ENCODE results near the gene DPPA4.

The DPPA4 gene

GRCh38 chr3:109346770-109347295 is 9.5 kb upstream of the DPPA4 start:
- DNase-seq (ENCODE audit: low read depth) = no peak
- no peak overlapping the region for H3K4me3 ChIP-seq (ENCODE audit: low read depth, low read length)
- TF ChIP-seq CTCF (IDR thresholded peaks at IDR 0.05; ENCODE audit: low read depth, low read length) (no peak), MAX (IDR thresholded peaks at IDR 0.05; ENCODE audit: low read depth, low read length) (no peak), POLR2A (IDR thresholded peaks at IDR 0.05; ENCODE audit: extremely low read depth, insufficient read length) (no peak), MYC (IDR thresholded peaks at IDR 0.05; ENCODE audit: low read depth, low read length) (no peak)

GRCh38 chr3:109346099-109346498 is 8.8 kb upstream of the DPPA4 start:
- TF ChIP-seq MAX (IDR thresholded peaks at IDR 0.05; ENCODE audit: low read depth, low read length) (no peak), MYC (IDR thresholded peaks at IDR 0.05; ENCODE audit: low read depth, low read length) (no peak), CTCF (IDR thresholded peaks at IDR 0.05; ENCODE audit: low read depth, low read length) (no peak), POLR2A (IDR thresholded peaks at IDR 0.05; ENCODE audit: extremely low read depth, insufficient read length) (no peak)
- no peak overlapping the region for H3K4me3 ChIP-seq (ENCODE audit: low read depth, low read length)
- DNase-seq (ENCODE audit: low read depth) = no peak

GRCh38 chr3:109339714-109340648 is 2.6 kb upstream of the DPPA4 start:
- DNase-seq (ENCODE audit: low read depth) = no peak
- TF ChIP-seq CTCF (IDR thresholded peaks at IDR 0.05; ENCODE audit: low read depth, low read length) (no peak), MYC (IDR thresholded peaks at IDR 0.05; ENCODE audit: low read depth, low read length) (no peak), MAX (IDR thresholded peaks at IDR 0.05; ENCODE audit: low read depth, low read length) (no peak), POLR2A (IDR thresholded peaks at IDR 0.05; ENCODE audit: extremely low read depth, insufficient read length) (no peak)
- H3K4me3 ChIP-seq (ENCODE audit: low read depth, low read length) = no peak overlapping the region

GRCh38 chr3:109339197-109339596 is 1.9 kb upstream of the DPPA4 start:
- H3K4me3 ChIP-seq (ENCODE audit: low read depth, low read length) = no peak overlapping the region
- DNase-seq (ENCODE audit: low read depth) = no peak
- no peak for TF ChIP-seq CTCF (IDR thresholded peaks at IDR 0.05; ENCODE audit: low read depth, low read length)
- no peak for TF ChIP-seq MAX (IDR thresholded peaks at IDR 0.05; ENCODE audit: low read depth, low read length)
- TF ChIP-seq MYC (IDR thresholded peaks at IDR 0.05; ENCODE audit: low read depth, low read length) = no peak
- no peak for TF ChIP-seq POLR2A (IDR thresholded peaks at IDR 0.05; ENCODE audit: extremely low read depth, insufficient read length)

GRCh38 chr3:109338322-109338721 is 976 bp upstream of the DPPA4 start:
- no peak for DNase-seq (ENCODE audit: low read depth)
- no peak overlapping the region for H3K4me3 ChIP-seq (ENCODE audit: low read depth, low read length)
- TF ChIP-seq POLR2A (IDR thresholded peaks at IDR 0.05; ENCODE audit: extremely low read depth, insufficient read length) = no peak
- no peak for TF ChIP-seq CTCF (IDR thresholded peaks at IDR 0.05; ENCODE audit: low read depth, low read length)
- no peak for TF ChIP-seq MAX (IDR thresholded peaks at IDR 0.05; ENCODE audit: low read depth, low read length)
- no peak for TF ChIP-seq MYC (IDR thresholded peaks at IDR 0.05; ENCODE audit: low read depth, low read length)

Data from NB4 (cell line).